Activated CD8-positive, alpha-beta memory T cell treated with anti-CD3 and anti-CD28 coated beads for 36 hours (primary cell): ENCODE data around the gene TNFSF15. TPM values are rescaled to one million over a fixed set of nuclear protein-coding genes. Genes with fewer than 3 reads are reported as not detected.
"Not testable (repeated sequence)": the region's sequence is repeated elsewhere in the genome, so short reads cannot be mapped to it uniquely, and the experiment has no call there.

Source experiments
- CTCF ChIA-PET: fragments of 350-600 bp; sonication (Branson Sonifier 250); formaldehyde crosslinking; loops from one replicate; lab custom pipeline; 2021; ENCODE audit warnings: antibody characterized with exemption; lab: Charles Lee
- POLR2A ChIA-PET: fragments of 350-600 bp; sonication (Branson Sonifier 250); formaldehyde crosslinking; loops from one replicate; lab custom pipeline; 2021; ENCODE audit warnings: antibody characterized with exemption; lab: Charles Lee
- total RNA-seq, 2 experiments: library from RNA; stranded (reverse); gene quantifications; one replicate each; pipeline ENCODE4 v1.2.3, GENCODE V29; 2021

The TNFSF15 gene
- total RNA-seq, 2 experiments from 2014 or later, result 0.23 to 0.29 TPM

GRCh38 chr9:114735704-114736103 lies 70.1 kb downstream of the TNFSF15 start:
- ChIA-PET CTCF (interaction anchor here (1.2 to 3.9 kb wide), 4 partner anchors 54 to 279 kb away, joined by 3 to 27 read pairs (median 11); partner anchors contain the start of gene TEX48), POLR2A (interaction anchor here (0.8 kb wide), 1 partner anchor 44 kb away, joined by 3 read pairs; no protein-coding TSS in a partner anchor)

- CTCF ChIA-PET, result interaction anchor here (1.0 to 3.9 kb wide), 5 partner anchors 37 to 279 kb away, joined by 3 to 27 read pairs (median 7); partner anchors contain the start of gene TEX48
- POLR2A ChIA-PET, result not testable (repeated sequence)
Observed at GRCh38 chr9:114735139-114735538, 70.7 kb downstream of the TNFSF15 start.

Other genes with a start within 250 kb of the TNFSF15 start
- gene ATP6V1G1, start 218.3 kb downstream of the TNFSF15 start, total RNA-seq, result 10 to 100 TPM; 39.6 to 41.8 TPM
- gene TMEM268, start 194.7 kb downstream of the TNFSF15 start, total RNA-seq, result 10 to 100 TPM; 25.4 to 25.5 TPM
- not detected for gene TEX53, start 148.2 kb downstream of the TNFSF15 start, total RNA-seq
- gene TEX48, start 123.8 kb downstream of the TNFSF15 start, total RNA-seq, result under 1 TPM in 1 of 2 experiments, not detected in 1; 0.69 TPM
- gene TNFSF8, start 124.6 kb upstream of the TNFSF15 start, total RNA-seq, result 10 to 100 TPM; 43.5 to 45.3 TPM